Tibial nerve (tissue), 4 donors: ENCODE data around the gene GLT8D2.

Experiments
- CTCF ChIP-seq, 5 experiments: fragments of 200-600 bp in 3 of 5; fragments of 450-650 bp in 2 of 5; sonication (generic) in 3 of 5; IDR thresholded peaks; one replicate each; pipeline ENCODE4 v1.5.1; 2016 to 2019; ENCODE audit warnings: antibody characterized with exemption in 5 of 5, mild to moderate bottlenecking in 3 of 5, moderate library complexity in 2 of 5
- EP300 ChIP-seq, 2 donors: sonication (generic); formaldehyde crosslinking; IDR thresholded peaks; one replicate each; pipeline ENCODE4 v1.6.1; 2017; ENCODE audit warnings: antibody characterized with exemption in 2 of 2, mild to moderate bottlenecking in 1 of 2

GRCh38 chr12:104026841-104027599, 23.0 kb downstream of the GLT8D2 start:
- no peak for TF ChIP-seq EP300 (IDR thresholded peaks at IDR 0.05)
- TF ChIP-seq CTCF (IDR thresholded peaks at IDR 0.05), result no peak
